ENCODE results near the gene GYS2.
"Not testable (repeated sequence)": the region's sequence is repeated elsewhere in the genome, so short reads cannot be mapped to it uniquely, and the experiment has no call there.

Gene GYS2

DNA sequence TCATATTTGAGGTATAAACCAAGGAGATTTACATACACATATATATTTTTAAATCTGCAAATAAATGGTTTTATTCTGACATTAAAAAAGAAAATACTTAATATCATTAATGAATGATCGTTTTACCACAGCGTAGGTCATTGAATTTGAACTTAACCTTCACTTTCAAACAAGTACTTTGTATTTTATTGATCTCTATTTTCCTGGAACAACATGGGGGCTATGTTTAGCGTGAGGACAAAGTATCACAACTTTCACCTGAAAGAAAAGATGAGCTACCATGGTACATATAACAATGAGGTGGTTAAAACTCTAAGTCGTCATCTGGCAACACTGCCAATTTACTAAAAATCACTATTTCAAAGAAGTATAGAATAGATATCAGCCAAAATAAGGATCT lies 6.0 kb downstream of the GYS2 start:
- H3K4me3 ChIP-seq (ENCODE audit: low read depth, low read length) = no peak overlapping the region
- TF ChIP-seq, protein P1, sequence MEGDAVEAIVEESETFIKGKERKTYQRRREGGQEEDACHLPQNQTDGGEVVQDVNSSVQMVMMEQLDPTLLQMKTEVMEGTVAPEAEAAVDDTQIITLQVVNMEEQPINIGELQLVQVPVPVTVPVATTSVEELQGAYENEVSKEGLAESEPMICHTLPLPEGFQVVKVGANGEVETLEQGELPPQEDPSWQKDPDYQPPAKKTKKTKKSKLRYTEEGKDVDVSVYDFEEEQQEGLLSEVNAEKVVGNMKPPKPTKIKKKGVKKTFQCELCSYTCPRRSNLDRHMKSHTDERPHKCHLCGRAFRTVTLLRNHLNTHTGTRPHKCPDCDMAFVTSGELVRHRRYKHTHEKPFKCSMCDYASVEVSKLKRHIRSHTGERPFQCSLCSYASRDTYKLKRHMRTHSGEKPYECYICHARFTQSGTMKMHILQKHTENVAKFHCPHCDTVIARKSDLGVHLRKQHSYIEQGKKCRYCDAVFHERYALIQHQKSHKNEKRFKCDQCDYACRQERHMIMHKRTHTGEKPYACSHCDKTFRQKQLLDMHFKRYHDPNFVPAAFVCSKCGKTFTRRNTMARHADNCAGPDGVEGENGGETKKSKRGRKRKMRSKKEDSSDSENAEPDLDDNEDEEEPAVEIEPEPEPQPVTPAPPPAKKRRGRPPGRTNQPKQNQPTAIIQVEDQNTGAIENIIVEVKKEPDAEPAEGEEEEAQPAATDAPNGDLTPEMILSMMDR (IDR thresholded peaks at IDR 0.05; ENCODE audit: low read depth, low read length) = no peak
- peaks cover 12% of the 10 kb centered on the region for H3K27me3 ChIP-seq
- H3K4me1 ChIP-seq = no peaks in the 10 kb centered on the region
- no peak for DNase-seq
- no peaks in the 10 kb centered on the region for H3K36me3 ChIP-seq
- no peaks in the 10 kb centered on the region for H3K9me3 ChIP-seq

DNA sequence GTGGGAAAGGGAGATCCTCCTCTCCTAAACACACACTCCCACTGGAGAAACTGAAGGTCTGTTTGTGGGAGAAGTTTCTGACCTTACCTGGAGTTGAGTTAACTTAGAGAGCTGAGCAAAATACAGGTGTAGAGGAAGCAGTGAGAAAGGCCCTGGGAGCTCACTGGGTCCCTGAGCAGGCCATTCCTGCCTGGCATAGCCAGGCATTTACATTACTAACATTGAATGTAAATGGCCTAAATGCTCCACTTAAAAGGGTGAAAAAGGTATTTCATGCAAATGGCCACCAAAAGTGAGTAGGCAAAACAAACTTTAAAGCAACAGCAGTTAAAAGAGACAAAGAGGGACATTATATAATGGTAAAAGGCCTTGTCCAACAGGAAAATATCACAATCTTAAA lies 9.3 kb downstream of the GYS2 start:
- H3K4me3 ChIP-seq (ENCODE audit: low read depth, low read length); H3K36me3 ChIP-seq; DNase-seq; H3K9me3 ChIP-seq; H3K27me3 ChIP-seq; H3K4me1 ChIP-seq: not testable (repeated sequence)

DNA sequence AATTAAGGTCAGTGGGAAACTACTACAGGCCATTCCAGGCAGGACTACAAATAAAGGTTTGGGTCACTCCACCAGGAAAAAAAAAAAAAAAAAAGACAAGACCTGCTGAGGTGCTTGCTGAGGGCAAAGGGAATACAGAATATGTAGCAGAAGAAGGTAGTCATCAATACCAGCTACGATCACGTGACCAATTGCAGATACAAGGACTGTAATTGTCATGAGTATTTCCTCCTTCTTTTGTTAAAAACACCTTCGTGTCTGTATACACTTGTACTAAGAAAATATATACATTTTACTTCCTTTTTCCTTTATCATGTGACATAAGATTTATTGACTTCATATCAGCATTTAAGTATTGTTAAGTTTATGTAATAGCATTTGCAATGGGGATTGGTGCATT lies 19.2 kb downstream of the GYS2 start:
- no peak for DNase-seq
- no peaks in the 10 kb centered on the region for H3K9me3 ChIP-seq
- TF ChIP-seq, protein P1 (IDR thresholded peaks at IDR 0.05; ENCODE audit: low read depth, low read length) = no peak
- H3K4me3 ChIP-seq (ENCODE audit: low read depth, low read length) = no peak overlapping the region
- no peaks in the 10 kb centered on the region for H3K36me3 ChIP-seq
- H3K4me1 ChIP-seq = no peaks in the 10 kb centered on the region
- no peaks in the 10 kb centered on the region for H3K27me3 ChIP-seq

DNA sequence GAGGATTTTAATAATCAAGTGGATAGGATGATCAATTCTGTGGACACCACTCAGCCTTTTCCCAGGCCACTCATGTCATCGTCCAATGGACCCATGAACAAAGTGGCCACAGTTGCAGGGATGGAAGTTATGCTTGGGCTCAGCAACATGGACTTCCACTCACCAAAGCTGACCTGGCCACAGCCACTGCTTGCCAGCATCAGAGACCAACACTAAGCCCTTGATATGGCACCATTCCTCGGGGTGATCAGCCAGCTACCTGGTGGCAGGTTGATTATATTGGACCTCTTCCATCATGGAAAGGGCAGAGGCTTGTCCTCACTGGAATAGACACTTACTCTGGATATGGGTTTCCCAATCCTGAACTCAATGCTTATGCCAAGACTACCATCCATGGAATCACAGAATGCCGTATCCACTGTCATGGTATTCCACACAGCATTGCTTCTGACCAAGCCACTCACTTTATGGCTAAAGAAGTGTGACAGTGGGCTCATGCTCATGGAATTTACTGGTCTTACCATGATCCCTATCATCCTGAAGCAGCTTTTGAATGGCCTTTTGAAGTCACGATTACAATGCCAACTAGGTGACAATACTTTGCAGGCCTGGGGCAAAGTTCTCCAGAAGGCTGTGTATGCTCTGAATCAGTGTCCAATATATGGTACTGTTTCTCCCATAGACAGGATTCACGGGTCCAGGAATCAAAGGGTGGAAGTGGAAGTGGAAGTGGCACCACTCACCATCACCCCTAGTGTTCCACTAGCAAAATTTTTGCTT lies 20.1 kb downstream of the GYS2 start:
- H3K4me3 ChIP-seq (ENCODE audit: low read depth, low read length); H3K9me3 ChIP-seq; H3K36me3 ChIP-seq; DNase-seq; H3K27me3 ChIP-seq; H3K4me1 ChIP-seq: not testable (repeated sequence)

DNA sequence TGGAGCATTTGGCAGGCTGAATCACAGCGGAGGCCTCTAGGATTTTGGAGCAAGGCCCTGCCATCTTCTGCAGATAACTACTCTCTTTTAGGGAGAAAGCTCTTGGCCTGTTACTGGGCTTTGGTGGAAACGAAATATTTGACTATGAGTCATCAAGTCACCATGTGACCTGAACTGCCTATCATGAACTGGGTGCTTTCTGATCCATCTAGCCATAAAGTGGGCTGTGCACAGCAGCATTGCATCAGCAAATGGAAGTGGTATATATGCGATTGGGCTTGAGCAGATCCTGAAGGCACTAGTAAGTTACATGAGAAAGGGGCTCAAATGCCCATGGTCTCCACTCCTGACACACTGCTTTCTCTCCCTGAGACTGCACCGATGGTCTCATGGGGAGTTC lies 21.1 kb downstream of the GYS2 start:
- no peak for DNase-seq
- H3K4me1 ChIP-seq = no peaks in the 10 kb centered on the region

DNA sequence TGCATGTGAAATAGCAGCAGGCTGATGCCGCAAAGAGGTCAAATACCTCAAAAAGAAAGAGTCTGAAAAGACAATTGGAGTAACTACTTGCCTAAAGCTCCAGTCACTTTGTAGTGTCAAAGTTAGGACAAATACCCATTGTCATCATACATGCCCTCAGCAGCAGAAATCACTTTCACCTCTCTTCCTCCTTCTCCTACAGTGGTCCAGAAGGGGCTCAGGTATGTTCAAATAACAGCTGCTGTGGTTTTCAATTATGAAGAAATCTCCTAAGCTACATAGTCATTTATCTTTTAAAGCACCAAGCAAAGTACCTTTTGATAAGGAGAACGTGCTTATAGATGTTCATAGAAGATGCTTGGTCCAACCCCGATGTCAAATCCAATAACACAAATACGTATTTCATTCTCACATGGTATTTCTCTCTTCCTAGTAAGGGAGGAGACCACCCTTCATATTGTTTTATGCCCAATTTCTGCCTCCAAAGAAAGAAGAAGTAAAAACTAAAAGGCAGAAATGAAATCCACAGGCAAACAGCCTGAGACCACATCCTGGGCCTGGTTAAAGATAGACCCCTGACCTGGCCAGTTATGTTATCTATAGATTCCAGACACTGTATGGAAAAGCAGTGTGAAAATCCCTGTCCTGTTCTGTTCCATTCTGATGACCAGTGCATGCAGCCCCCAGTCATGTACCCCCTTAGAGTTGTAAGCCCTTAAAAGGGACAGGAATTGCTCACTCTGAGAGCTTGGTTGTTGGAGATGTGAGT lies 23.7 kb downstream of the GYS2 start:
- H3K27me3 ChIP-seq = peaks cover 3% of the 10 kb centered on the region; the same call in 1 of the 2 replicates
- no peak for DNase-seq
- TF ChIP-seq, protein P1 (IDR thresholded peaks at IDR 0.05; ENCODE audit: low read depth, low read length) = no peak
- no peak overlapping the region for H3K4me3 ChIP-seq (ENCODE audit: low read depth, low read length)
- no peaks in the 10 kb centered on the region for H3K36me3 ChIP-seq
- no peaks in the 10 kb centered on the region for H3K4me1 ChIP-seq
- H3K9me3 ChIP-seq = no peaks in the 10 kb centered on the region

More for the DNA sequence above, 21.1 kb downstream of the GYS2 start:
- Histone ChIP-seq H3K27me3 (no peaks in the 10 kb centered on the region), H3K9me3 (no peaks in the 10 kb centered on the region), H3K36me3 (no peaks in the 10 kb centered on the region), H3K4me3 (ENCODE audit: low read depth, low read length) (no peak overlapping the region)
- TF ChIP-seq, protein P1 (IDR thresholded peaks at IDR 0.05; ENCODE audit: low read depth, low read length) = no peak

DNA sequence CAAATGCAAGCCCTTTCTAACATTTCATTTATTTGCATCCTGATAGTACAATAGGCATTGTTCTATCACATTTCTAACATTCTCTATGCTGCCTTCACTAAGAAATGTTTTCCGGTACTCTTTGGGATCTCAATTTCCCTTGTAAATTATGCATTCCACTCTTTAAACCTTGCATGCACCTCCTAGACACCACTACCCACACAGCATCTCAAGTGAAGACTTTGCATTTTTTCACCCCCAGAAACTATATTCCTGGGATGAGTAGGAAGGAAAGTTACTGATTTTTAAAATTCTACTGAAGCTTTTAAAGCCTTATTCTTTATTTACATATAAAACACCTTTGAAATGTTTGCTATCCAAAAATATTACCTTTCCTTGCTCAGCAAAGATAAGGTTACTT lies 27.1 kb downstream of the GYS2 start:
- no peak overlapping the region for H3K4me3 ChIP-seq (ENCODE audit: low read depth, low read length)
- DNase-seq = no peak
- H3K36me3 ChIP-seq = no peaks in the 10 kb centered on the region
- H3K9me3 ChIP-seq = no peaks in the 10 kb centered on the region
- TF ChIP-seq, protein P1 (IDR thresholded peaks at IDR 0.05; ENCODE audit: low read depth, low read length) = no peak
- peaks cover 3% of the 10 kb centered on the region; the same call in 1 of the 2 replicates for H3K27me3 ChIP-seq
- H3K4me1 ChIP-seq = no peaks in the 10 kb centered on the region

Data from BE2C (cell line).